ENCODE data around the gene RREB1. TPM values are rescaled to one million over a fixed set of nuclear protein-coding genes. Genes with fewer than 3 reads are reported as not detected.

Gene RREB1
- total and polyA plus RNA-seq, 2 donors (not counting 3 experiments of a cell fraction or from before 2014, with no cell fraction given) = 3.7 to 33.0 TPM

GRCh38 chr6:7202950-7203349 is 95.2 kb downstream of the RREB1 start:
- no peak overlapping the region for H3K27ac ChIP-seq (ENCODE audit: insufficient read depth, low read depth, low read length)
- H3K27me3 ChIP-seq (ENCODE audit: control insufficient read depth in 2 of 2, insufficient read depth in 2 of 2, low read length in 2 of 2) = no peaks in the 10 kb centered on the region
- TF ChIP-seq GATA2 (IDR thresholded peaks at IDR 0.05; ENCODE audit: insufficient read depth, insufficient read length, low read depth, low read length) (no peak), MYC (IDR thresholded peaks at IDR 0.05; ENCODE audit: low read depth, low read length) (no peak), JUN (IDR thresholded peaks at IDR 0.05; ENCODE audit: borderline replicate concordance, insufficient read depth, insufficient read length, low read depth) (no peak), CTCF (IDR thresholded peaks at IDR 0.05; ENCODE audit: extremely low read depth in 1 of 2, insufficient read depth in 1 of 2, low read depth in 1 of 2, low read length in 2 of 2) (no peak), POLR2AphosphoS5 (IDR thresholded peaks at IDR 0.05; ENCODE audit: insufficient read depth, low read depth, low read length) (no peak), MAX (IDR thresholded peaks at IDR 0.05; ENCODE audit: insufficient read depth, insufficient read length) (no peak), FOS (IDR thresholded peaks at IDR 0.05; ENCODE audit: borderline replicate concordance, insufficient read depth, low read length) (no peak), EZH2 (IDR thresholded peaks at IDR 0.05; ENCODE audit: borderline replicate concordance, low read depth, low read length, severe bottlenecking) (no peak), POLR2A (IDR thresholded peaks at IDR 0.05; ENCODE audit: low read depth, low read length) (no peak)
- intact Hi-C loops (cut with micrococcal nuclease) = no loop called here
- ChIA-PET CTCF (no interaction called here), POLR2A (no interaction called here)
- H3K9me1 ChIP-seq (replicated peaks; ENCODE audit: control insufficient read depth, extremely low read depth, insufficient read depth, low read length) = no peaks in the 10 kb centered on the region
- H3K9me3 ChIP-seq (replicated peaks; ENCODE audit: control insufficient read depth, insufficient read depth, low read length) = no peaks in the 10 kb centered on the region
- no peak overlapping the region for H3K4me2 ChIP-seq (ENCODE audit: insufficient read depth, low read length)
- H3K36me3 ChIP-seq (ENCODE audit: control insufficient read depth in 2 of 2, extremely low read depth in 1 of 2, insufficient read depth in 2 of 2, low read length in 2 of 2) = peaks cover 0 to 15% of the 10 kb centered on the region in 2 experiments
- H3K79me2 ChIP-seq (ENCODE audit: control insufficient read depth, insufficient read depth, low read length) = no peaks in the 10 kb centered on the region
- no TSS peak for BruUV-seq (replicated peaks)
- dilution Hi-C loops (cut with MboI; ENCODE audit: extremely low pct_ligation_motif_present, low sequenced_read_pairs) = no loop called here
- no peaks in the 10 kb centered on the region for H3K4me1 ChIP-seq (ENCODE audit: control insufficient read depth, extremely low read depth, insufficient read depth, low read length)
- no peak overlapping the region for H3K9ac ChIP-seq (replicated peaks; ENCODE audit: extremely low read depth, insufficient read depth, low read length)
- DNase-seq (ENCODE audit: low read depth, low spot score) (no peak), FAIRE-seq (no peak)
- no peak overlapping the region for H3K4me3 ChIP-seq (replicated peaks in 1 of 3; ENCODE audit: insufficient read depth in 1 of 3, low read depth in 1 of 3, low read length in 3 of 3)
- H4K20me1 ChIP-seq (replicated peaks; ENCODE audit: control insufficient read depth, extremely low read depth, insufficient read depth, low read length) = no peaks in the 10 kb centered on the region
- H2AFZ ChIP-seq (ENCODE audit: low read depth, low read length) = no peak overlapping the region

Data from endothelial cell of umbilical vein (primary cell).